ENCODE measurements around the gene RAPGEF5. TPM values are rescaled to one million over a fixed set of nuclear protein-coding genes. Genes with fewer than 3 reads are reported as not detected.

The RAPGEF5 gene
- total and polyA plus RNA-seq, 10 of the 15 experiments (the other 5 are each of a cell fraction or from before 2014, with no cell fraction given): 0.38 to 4.0 (median 1.6) TPM; not detected in 1

DNA sequence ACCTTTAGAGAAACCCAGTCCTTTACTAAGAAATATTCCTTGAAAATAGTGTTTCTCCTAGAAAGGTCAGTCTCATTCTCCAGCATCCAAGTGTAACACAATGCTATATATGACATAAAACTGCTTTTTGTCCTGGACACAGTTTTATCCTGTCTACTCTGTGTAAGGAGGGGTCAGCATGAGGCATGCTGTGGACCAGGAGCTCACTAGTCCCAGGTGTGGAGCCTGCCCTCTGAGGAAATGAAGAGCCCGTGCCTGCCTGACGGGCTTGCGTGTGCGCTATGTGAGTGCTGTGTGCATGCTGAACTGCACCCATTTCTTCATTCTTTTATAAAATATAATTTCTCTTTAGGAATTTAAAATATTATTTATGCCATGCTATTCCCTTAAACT lies 228.4 kb downstream of the RAPGEF5 start:
- WGBS (ENCODE audit: insufficient coverage, insufficient replicate concordance, low lambda C conversion rate, missing lambda C conversion rate): 85% methylated on average over 4 of the region's 4 CpGs
- H3K27me3 ChIP-seq (replicated peaks in 1 of 2; ENCODE audit: control insufficient read depth in 2 of 2, insufficient read depth in 2 of 2, low read length in 1 of 2): no peaks in the 10 kb centered on the region
- FAIRE-seq: no peak

More for the DNA sequence above, 228.4 kb downstream of the RAPGEF5 start:
- ChIA-PET CTCF (interaction anchor here (1.0 to 4.4 kb wide), 2 partner anchors 12 to 18 kb away, joined by 3 to 17 read pairs; no protein-coding TSS in a partner anchor), POLR2A (no interaction called here), SMC1A (ENCODE audit: uncharacterized antibody, unreplicated experiment) (interaction anchor here (1.5 to 1.7 kb wide), 2 partner anchors 9 to 12 kb away, joined by 3 to 4 read pairs; no protein-coding TSS in a partner anchor), RAD21 (ENCODE audit: unreplicated experiment) (no interaction called here)
- BruUV-seq (replicated peaks): no TSS peak
- DNase-seq (ENCODE audit: low read depth, low spot score): no peak
- Histone ChIP-seq H3K9ac (ENCODE audit: control insufficient read depth, insufficient read depth, low read length) (no peak overlapping the region), H3K4me3 (no peak overlapping the region), H3K4me1 (ENCODE audit: control insufficient read depth, insufficient read depth, low read length) (no peaks in the 10 kb centered on the region), H3K9me3 (replicated peaks; ENCODE audit: control insufficient read depth, insufficient read depth, low read length) (no peaks in the 10 kb centered on the region), H3K79me2 (ENCODE audit: control insufficient read depth, insufficient read depth, low read length) (no peaks in the 10 kb centered on the region), H3K27ac (ENCODE audit: control insufficient read depth, insufficient read depth) (no peak overlapping the region), H2AFZ (ENCODE audit: control insufficient read depth, low read depth, low read length) (no peak overlapping the region), H4K20me1 (ENCODE audit: control insufficient read depth, insufficient read depth) (no peaks in the 10 kb centered on the region), H3K36me3 (ENCODE audit: control insufficient read depth in 2 of 2, insufficient read depth in 2 of 2, low read length in 1 of 2) (no peaks in the 10 kb centered on the region), H3K4me2 (ENCODE audit: control insufficient read depth, insufficient read depth) (no peak overlapping the region)
- in situ Hi-C loops (cut with MboI) (no loop called here), intact Hi-C loops (cut with micrococcal nuclease; ENCODE audit: unreplicated experiment) (no loop called here)
- TF ChIP-seq TBL1XR1 (IDR thresholded peaks at IDR 0.05; ENCODE audit: low read depth, low read length) (no peak), EP300 (IDR thresholded peaks at IDR 0.05; ENCODE audit: borderline replicate concordance in 1 of 2, control insufficient read depth in 1 of 2, low read depth in 2 of 2, low read length in 2 of 2) (no peak), ZNF207 (IDR thresholded peaks at IDR 0.05; ENCODE audit: borderline replicate concordance) (no peak), RAD21 (IDR thresholded peaks at IDR 0.05; ENCODE audit: insufficient read depth, low read depth, low read length) (no peak), GATAD2B (conservative IDR thresholded peaks at IDR 0.05; ENCODE audit: low read depth) (no peak), MXI1 (IDR thresholded peaks at IDR 0.05; ENCODE audit: low read depth, low read length) (no peak), EED (IDR thresholded peaks at IDR 0.05; ENCODE audit: low read depth) (no peak), POLR2AphosphoS2 (IDR thresholded peaks at IDR 0.05; ENCODE audit: low read depth, low read length) (no peak), CHD4 (IDR thresholded peaks at IDR 0.05) (no peak), BACH1 (IDR thresholded peaks at IDR 0.05; ENCODE audit: borderline replicate concordance) (no peak), MTA2 (IDR thresholded peaks at IDR 0.05; ENCODE audit: low read depth) (no peak), SPI1 (IDR thresholded peaks at IDR 0.05; ENCODE audit: borderline replicate concordance, insufficient read depth, low read depth, low read length) (no peak)
- TF ChIP-seq, protein P1, sequence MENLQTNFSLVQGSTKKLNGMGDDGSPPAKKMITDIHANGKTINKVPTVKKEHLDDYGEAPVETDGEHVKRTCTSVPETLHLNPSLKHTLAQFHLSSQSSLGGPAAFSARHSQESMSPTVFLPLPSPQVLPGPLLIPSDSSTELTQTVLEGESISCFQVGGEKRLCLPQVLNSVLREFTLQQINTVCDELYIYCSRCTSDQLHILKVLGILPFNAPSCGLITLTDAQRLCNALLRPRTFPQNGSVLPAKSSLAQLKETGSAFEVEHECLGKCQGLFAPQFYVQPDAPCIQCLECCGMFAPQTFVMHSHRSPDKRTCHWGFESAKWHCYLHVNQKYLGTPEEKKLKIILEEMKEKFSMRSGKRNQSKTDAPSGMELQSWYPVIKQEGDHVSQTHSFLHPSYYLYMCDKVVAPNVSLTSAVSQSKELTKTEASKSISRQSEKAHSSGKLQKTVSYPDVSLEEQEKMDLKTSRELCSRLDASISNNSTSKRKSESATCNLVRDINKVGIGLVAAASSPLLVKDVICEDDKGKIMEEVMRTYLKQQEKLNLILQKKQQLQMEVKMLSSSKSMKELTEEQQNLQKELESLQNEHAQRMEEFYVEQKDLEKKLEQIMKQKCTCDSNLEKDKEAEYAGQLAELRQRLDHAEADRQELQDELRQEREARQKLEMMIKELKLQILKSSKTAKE (IDR thresholded peaks at IDR 0.05; ENCODE audit: low read depth, poor library complexity, severe bottlenecking): no peak
- TF ChIP-seq, protein P2, sequence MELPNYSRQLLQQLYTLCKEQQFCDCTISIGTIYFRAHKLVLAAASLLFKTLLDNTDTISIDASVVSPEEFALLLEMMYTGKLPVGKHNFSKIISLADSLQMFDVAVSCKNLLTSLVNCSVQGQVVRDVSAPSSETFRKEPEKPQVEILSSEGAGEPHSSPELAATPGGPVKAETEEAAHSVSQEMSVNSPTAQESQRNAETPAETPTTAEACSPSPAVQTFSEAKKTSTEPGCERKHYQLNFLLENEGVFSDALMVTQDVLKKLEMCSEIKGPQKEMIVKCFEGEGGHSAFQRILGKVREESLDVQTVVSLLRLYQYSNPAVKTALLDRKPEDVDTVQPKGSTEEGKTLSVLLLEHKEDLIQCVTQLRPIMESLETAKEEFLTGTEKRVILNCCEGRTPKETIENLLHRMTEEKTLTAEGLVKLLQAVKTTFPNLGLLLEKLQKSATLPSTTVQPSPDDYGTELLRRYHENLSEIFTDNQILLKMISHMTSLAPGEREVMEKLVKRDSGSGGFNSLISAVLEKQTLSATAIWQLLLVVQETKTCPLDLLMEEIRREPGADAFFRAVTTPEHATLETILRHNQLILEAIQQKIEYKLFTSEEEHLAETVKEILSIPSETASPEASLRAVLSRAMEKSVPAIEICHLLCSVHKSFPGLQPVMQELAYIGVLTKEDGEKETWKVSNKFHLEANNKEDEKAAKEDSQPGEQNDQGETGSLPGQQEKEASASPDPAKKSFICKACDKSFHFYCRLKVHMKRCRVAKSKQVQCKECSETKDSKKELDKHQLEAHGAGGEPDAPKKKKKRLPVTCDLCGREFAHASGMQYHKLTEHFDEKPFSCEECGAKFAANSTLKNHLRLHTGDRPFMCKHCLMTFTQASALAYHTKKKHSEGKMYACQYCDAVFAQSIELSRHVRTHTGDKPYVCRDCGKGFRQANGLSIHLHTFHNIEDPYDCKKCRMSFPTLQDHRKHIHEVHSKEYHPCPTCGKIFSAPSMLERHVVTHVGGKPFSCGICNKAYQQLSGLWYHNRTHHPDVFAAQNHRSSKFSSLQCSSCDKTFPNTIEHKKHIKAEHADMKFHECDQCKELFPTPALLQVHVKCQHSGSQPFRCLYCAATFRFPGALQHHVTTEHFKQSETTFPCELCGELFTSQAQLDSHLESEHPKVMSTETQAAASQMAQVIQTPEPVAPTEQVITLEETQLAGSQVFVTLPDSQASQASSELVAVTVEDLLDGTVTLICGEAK (IDR thresholded peaks at IDR 0.05; ENCODE audit: borderline replicate concordance): no peak
- TF ChIP-seq, protein P3, sequence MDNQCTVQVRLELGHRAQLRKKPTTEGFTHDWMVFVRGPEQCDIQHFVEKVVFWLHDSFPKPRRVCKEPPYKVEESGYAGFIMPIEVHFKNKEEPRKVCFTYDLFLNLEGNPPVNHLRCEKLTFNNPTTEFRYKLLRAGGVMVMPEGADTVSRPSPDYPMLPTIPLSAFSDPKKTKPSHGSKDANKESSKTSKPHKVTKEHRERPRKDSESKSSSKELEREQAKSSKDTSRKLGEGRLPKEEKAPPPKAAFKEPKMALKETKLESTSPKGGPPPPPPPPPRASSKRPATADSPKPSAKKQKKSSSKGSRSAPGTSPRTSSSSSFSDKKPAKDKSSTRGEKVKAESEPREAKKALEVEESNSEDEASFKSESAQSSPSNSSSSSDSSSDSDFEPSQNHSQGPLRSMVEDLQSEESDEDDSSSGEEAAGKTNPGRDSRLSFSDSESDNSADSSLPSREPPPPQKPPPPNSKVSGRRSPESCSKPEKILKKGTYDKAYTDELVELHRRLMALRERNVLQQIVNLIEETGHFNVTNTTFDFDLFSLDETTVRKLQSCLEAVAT (IDR thresholded peaks at IDR 0.05): no peak
- ATAC-seq: no peak

Measured in GM12878 (cell line).